HPDE6-E6E7 (cell line): Measurements from ENCODE around the gene OPCML.

Experiments used
- DNase-seq: peaks from one replicate; pipeline ENCODE4 v3.0.0; 2011; ENCODE audit warnings: missing footprints; ENCODE audit errors: extremely low spot score

OPCML gene

DNA sequence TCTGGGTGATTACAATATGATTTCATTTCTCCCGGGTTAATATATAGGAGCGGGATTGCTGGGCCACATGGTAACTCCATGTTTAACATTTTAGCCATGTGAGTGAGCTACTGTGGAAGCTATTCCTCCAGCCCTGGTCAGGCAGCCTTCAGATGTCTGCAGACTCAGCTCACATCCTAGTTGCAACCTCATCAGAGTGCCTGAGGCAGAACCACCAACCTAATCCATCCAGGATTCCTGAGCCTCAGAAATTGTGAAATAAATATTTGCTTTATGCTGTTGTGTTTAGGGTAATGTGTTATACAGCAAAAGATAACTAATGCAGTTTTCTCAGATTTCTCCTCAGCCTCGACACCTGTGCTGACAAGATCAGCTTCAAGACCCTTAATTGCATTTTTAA is 676.8 kb downstream of the OPCML start:
- DNase-seq: no peak

DNA sequence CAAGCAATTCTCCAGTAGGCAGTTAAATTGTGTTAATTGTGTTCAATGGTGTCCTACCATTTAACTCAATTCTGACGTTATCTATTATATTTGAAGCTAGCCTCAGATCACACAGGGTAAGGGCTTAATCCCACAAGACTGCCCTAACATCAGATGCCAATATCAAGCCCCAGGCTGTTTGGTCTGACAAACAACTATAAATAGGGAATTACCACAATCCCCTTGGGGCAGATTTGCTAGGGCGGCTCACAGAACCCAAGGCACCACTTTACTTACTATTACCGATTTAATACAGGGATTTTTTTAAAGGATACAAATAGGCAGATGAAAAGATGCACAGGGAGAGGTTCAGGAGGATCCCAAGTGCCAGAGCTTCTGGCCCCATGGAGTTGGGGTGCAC is 678.4 kb downstream of the OPCML start:
- DNase-seq: no peak

DNA sequence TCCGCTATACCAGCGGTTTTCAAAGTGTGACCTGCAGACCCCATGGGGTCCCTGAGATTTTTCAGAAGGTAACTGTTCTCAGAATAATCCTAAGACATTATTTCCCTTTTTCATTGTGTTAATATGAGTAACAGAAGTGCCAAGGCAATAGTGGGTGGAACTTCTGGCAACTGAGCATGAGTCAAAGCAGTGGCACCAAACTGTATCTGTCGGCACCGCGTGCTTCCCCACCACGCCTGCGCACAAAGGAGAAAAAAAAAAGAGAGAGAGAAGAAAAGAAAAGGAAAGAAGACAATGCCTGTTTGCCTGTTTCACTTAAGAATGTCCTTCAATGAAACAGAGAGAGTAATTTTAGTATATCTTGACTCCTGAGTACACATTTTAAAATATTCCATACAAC is 679.9 kb downstream of the OPCML start:
- DNase-seq: no peak

DNA sequence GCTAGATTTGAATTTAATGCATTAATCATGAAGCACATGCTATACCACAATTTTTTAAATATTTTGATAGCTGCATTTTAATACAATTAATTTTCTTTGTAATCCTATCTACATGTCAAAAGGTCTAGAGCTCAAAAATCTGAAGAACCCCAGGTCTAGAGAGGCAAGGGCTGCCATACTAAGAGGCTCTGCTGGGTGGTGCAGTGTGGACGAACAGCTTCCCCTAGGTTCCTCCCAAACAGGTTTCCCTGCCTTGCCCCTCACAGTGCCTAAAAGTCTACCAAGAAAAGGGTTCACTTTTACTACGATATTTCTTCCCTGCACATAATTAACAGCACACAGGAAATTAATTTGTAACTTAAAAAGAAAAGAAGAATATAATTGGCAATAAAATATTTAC is 681.1 kb downstream of the OPCML start:
- DNase-seq: no peak

DNA sequence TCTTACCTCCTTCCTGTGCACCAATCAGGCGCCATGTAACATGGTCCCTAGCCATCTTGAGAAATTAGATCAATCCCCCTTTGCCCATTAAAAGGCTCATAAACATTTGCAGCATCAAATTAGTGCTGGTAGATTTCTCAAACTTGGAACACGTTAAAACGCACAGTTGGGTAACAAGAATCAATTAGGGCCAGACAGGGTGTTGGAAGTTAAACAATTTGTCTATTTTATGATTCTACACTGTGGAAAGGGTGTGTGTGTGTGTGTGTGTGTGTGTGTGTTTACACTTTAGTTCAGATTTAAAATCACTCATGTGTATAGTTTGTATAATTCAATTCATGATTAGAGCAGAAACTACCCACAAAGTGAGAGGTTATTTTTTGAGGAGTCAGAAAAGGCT is 682.0 kb downstream of the OPCML start:
- no peak for DNase-seq

DNA sequence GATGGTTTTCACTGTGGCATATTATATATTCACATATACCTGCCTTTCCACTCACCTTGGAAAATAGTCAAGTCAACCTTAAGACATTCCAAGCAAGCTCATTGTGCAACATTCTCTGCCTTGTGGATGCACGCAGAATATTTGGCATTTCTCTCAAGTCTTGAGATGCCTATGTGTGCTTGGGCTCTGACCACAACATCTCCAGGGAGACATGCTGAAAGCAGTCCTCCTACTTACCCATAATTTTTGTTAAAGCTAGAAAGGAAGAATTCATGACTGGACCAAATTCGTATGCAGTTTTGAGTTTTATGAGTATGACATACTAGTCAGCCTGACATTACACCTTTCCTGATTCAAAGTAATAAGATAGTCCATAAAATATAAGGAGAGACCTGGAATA is 684.0 kb downstream of the OPCML start:
- no peak for DNase-seq

DNA sequence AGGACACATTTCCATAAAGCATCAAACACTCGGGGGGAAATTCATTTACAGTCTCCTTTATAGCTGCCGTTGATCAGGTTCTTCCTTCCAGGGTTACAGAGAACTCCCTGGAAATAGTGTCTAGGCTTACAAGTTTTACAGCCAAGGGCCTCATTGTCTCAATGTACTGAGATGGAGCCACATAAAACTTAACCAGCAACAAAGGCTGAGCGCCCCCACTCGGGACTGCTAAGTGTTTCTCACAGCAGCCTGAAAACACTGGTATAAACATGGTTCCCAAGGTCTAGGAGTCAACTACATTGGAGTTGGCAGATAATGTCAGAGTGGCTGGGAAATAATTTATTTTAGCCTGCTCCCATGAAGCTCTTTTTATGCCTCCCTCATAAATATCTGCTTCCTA is 686.2 kb downstream of the OPCML start:
- no peak for DNase-seq

DNA sequence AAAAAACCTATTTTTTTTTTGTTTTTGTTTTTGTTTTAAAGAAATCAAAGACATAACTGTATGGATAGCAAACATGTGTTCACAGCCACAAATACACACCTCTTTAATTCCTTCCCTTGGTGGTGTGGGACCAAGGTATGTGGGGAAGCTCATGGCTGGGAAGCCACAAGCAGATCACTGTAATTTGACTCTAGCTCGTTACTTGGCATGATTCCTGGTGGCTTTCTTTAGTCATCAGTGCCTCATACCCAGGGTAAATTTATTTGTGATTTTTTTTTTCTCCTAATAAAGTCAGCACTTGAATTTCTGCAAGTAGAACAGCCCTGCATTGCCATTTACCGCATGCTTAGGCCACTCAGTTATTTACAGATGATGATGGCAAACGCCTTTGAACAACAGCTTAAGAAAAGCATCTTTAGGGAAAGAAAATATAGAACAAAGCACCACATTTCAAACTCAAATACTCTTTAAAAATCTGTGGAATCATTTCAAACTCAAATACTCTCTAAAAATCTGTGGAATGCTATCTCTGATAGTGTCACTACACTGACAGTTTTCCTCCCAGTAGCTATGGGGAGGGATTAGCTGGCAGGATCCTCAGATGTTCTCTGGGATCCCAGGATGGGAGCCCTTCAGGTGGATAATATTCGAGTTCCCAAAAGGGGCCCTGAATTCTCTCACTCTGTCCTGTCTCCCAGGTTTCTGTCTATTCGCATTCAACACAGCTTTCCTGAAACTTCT is 687.2 kb downstream of the OPCML start:
- DNase-seq: peak; percentile 29

DNA sequence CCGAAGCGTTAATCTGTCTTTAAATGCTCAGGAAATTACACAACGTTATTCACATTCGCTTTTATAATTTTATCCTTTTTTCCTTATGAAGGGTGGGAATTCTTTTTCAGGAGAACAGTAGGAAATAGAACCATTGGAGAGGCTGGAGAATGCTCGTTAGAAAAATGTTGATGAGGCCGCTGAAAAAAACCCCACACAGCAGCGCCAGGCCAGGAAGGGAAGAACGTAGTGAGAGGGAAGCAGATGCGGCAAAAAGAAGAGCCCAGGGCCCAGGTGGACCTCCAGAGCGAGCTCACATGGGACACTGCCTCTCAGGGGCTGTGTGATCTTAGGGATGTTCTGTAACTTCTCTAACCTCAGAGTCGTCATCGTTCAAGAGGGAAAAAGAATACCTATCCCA is 691.6 kb downstream of the OPCML start:
- no peak for DNase-seq

DNA sequence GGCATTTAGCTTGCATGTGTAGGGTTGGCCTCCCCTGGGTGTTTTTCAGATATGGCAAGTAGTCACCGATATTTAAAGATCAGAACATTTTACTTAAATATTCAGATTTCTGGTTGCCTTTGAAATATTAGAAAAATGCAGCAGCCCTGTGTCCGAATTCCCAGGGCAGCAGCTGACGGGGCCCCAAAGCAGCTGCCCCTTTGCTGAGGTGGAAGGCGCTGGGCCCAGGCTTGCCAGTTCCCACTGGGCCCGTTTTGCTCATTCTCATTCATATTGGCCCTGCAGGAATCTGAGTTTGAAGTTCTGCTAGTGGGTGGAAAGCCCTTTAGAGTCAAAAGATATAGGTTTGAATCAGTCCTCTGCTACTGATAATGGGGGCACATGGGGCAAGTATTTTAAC is 692.1 kb downstream of the OPCML start:
- no peak for DNase-seq

DNA sequence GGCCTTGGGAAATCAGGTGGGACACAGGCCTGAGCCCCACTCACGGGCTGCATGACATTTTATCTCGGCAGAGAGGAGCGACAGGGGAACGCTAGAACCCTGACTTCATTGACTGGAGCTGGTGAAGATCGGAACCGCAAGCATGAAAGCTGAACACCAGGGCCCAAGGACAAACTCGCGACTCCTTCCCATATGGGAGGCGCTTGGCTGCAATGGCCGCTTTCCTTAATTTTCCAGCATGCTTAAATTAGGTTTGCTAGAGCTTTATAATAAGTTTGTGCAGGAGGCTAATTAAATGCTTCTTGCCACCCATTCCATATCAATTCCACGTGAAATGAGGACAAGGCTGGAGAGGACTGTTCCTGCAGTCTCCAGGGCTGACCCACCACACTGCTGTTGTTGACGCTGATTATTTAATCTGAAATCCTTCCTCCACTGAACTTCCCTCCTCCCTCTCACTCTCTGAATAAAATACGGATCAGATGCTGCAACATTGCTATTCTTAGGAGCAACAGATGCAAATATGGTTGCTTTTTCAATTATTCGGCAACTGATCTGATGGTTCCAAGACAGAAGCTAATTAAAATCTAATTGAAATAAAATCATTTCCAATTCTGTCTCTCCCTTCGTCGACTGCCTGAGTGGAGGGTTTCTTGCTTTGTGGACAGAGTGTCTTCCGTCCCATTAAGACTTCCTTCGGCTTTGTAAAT is 692.9 kb downstream of the OPCML start:
- no peak for DNase-seq

DNA sequence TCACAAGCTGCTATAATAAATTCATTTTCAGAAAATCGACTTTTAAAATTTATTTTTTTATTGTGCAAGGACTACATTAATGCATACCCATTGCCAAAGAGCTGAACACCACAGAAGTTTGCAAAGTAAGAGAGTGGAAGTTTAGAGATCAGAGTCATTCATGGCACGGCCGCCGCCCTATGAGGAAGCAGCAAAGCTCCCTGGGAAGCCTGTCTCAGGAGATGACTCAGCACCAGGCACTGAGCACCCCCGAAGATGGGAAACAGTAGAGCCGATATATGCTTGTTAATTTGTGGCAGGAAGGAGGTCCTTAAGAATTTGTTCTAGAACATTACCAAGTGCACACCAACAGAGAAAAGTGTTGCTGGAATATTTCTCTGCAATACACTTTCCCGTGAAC is 693.7 kb downstream of the OPCML start:
- DNase-seq: peak; percentile 3

DNA sequence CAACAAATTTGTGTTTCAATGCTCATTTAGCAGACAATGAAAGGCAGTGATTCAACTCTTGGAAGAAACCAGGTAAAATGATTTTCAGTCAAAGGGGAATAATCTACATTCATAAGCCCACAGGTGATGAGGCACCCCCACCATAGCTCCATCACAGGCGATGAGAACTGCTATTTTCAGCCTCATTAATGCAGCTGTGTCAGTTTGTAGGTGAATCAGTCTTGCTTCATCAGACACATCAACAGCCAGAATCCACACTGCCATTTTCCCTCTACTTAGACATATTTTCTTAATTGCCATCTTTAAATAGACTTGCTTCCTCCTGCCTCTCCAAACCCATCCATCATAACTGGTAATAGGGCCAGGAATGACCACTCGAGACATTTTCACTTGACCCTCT is 701.0 kb downstream of the OPCML start:
- DNase-seq: no peak

DNA sequence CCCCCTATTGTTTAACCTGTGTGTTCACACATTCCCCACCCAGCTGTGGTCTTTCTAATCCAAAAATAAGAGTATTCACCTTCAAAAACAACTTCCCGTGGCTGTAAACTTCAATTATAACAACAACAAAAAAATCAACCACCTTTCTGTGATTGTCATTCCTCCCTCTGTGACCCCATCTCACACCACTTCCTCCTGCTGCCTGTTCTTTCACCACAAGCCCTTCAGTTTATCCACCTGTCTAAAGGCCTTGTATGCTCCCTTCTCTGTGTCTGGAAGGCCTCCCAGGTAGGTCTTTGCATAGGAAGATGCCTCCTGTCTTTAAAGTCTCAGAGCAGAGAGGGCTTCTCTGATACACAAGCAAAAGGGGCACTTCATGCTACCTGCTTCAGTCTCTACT is 707.7 kb downstream of the OPCML start:
- no peak for DNase-seq

DNA sequence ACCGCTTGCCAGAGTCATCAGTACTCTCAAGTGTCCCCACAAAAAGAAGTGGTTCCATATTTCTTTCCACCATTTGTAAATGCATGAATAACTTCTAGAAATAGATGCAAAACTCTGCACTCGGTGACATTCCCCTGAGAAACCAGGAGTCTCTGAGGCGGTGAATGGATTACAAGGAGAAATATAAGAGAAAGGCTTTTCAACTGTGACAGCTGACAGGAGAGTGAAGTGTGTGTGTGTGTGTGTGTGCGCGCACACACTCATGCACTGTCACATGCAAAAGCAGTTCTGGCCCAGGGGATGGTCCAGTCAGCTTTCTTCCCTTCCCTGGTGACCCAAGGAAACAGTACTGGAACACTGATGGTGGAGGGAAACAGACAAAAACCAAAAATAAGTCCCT is 710.0 kb downstream of the OPCML start:
- no peak for DNase-seq

DNA sequence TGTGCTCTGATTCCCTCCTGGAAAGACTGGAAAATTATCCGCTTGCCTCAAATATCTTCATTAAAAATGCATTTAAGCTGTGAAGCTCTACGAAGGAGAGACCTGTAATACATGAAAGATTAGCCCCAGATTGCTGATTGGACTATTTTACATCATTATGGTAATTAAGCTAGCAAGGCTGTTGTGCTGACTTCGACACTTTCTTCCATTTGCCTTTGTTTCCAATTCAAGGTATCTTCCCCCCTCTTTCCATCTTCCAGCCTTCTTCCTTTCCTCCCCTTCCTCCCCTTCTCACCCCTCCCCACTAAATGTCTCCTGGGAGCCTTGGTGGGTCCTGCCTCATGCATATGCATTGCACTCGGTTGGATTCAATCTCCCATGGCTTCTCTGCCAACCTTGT is 710.8 kb downstream of the OPCML start:
- no peak for DNase-seq

DNA sequence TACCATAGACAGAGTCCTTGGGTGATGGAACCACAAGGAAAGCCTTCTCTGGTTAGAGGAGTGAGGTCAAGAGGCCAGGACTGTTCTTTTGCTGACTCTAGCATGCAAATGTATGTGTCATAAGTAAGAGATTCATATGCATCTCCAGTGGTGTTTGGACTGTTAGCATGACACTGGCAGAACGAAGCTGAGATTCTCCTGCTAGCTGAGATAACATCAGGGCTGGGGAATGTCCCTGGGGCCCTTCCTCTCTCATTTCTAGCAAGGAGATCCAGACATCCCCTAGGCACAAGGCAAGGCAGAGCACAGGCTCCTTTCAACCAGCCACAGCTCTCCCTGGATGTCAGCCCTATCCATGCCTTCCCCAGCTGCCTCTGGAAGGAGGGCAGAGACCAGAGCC is 711.3 kb downstream of the OPCML start:
- no peak for DNase-seq

DNA sequence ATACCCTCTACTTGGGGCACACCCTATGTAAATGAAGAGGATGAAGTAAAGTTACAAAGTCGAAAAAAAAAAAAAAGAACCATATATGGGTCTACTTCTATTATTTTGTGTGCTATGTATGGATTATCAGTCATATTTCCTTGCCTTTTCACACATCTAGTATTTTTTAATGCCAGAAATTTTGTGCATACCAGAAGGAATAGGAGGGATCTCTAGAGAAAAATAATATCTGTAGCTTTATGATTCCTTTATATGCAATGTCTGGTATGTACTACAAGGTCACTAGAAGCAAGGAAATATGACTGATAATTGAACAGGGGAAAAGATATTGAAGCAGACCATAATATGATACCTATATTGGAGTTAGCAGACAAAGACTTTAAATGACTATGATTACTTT is 713.4 kb downstream of the OPCML start:
- no peak for DNase-seq

DNA sequence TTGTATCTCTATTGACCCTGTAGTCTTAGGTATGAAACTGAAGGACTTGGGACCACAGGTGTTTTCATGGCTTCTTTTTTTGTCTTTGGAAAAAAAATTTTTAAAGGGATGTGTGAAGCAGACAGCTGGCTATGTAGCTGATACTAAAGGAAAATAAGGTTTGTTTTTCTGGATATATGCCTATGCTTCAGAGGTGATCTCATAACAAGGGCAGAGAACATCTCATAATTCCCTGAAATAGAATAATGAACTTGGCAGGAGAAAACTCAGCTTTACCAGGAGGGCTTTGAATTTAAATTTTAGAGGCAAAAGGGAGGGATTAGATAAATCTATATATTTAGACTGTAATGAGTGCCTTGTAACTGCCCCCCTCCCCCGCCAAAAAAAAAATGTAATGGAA is 714.9 kb downstream of the OPCML start:
- DNase-seq: no peak

DNA sequence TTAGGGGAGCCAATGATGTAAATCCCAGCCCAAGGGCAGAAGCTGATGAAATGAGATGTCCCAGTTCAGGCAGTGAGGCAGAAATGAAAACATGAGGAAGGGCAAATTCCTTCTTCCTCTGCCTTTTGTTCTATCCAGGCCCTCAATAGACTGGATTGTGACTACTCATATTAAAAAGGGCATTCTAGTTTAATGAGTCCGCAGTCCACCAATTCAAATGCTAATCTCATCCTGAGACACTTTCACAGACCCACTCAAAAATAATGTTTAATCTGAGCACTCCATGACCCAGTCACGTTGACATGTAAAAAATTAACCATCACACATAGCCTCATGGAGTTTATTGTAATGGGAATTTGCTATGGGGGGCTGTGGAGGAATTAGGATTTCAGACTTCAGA is 717.9 kb downstream of the OPCML start:
- DNase-seq: no peak

DNA sequence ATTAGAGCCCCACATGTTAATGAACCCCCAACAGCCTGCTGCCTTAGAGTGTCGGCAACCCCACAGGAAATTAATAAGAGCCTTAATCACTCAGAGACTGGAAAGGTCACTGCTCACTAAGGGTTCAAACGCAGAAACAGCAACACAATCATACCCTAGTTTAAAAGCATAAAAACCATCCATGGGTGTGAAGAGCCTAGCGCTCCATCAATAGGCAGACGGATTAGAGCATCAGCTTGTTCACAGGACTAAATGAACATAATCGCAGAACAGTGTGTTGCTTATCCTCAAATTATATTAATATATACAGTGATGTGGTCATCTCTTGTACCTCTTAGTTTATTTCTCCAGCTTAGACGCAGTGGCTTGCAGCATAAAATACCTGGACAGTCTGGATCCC is 720.7 kb downstream of the OPCML start:
- DNase-seq: no peak

DNA sequence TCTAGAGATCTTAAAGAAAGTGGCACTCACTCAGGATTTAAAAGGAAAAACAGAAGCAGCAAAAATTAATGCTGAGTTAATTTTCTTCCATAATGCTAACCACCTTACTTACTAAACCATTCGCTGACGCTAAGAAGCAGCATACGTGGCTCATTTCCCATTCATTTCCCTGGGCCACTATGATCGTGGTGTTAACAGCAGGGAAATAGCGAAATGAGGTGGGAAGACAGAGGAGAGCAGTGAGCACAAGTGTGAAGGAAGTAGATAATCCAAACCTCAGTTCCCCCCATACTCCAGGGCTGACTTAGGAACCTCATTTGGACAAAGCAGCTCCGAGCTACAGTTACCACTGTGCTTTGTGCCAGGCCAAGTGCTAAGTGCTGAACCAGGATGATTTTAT is 723.2 kb downstream of the OPCML start:
- no peak for DNase-seq

DNA sequence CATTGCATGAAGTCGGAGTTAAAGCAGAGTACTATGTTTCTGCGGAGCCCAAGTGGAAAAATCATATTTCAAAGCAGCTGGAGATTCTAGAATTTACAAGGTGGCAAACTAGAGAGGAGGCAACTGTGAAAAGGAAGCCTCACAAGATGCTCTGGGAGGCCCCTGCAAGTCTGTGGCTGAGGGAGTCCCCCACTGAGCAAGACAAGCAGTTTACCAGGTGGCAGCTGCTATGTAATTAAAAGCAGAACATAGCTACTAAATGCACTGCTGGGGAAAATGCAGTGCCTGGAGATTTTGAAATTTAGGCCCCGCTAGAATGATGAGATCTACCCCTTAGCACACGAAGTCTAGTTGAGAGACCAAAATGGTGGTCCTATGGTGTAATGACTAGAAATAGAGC is 728.0 kb downstream of the OPCML start:
- no peak for DNase-seq

DNA sequence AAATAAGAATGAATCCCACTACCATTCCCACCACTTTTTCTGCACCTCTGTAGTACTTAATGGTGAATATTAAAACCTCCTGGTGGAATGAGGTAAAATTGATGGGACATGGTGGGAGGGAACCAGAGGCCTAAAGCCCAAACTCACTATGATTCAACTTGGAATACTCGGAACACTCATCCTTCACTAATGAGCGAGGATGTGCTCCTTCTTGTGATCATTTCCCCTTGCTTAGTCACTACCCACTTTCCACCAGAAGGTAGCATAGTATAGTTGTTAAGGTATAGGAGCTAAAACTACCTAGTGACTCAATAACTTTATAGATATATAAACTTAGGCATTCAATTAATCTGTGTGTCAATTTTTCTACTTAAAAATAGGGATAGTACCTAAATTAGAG is 728.9 kb downstream of the OPCML start:
- DNase-seq: no peak
